SK-N-SH (cell line): ENCODE measurements around the gene HDGF. TPM values are rescaled to one million over a fixed set of nuclear protein-coding genes. Genes with fewer than 3 reads are reported as not detected.

Experiments
- CTCF ChIA-PET: fragments of 300-600, 350-600 bp; formaldehyde crosslinking; extraction: SDS; loops from one replicate; lab custom pipeline; 2021; lab: Yijun Ruan, JAX
- POLR2A ChIA-PET: fragments of 350-600 bp; sonication (Branson Sonifier 250); formaldehyde crosslinking; extraction: SDS; loops from one replicate; lab custom pipeline; 2020; ENCODE audit warnings: antibody characterized with exemption, inconsistent platforms; lab: Yijun Ruan, JAX
- DNase-seq: peaks from one replicate; pipeline ENCODE4 v3.0.0; 2012
- H2AFZ ChIP-seq: fragments of 200-600 bp; sonication (generic); 2 replicates; pipeline ENCODE4 v1.8.1; 2016; ENCODE audit warnings: antibody characterized with exemption, mild to moderate bottlenecking, low read depth
- H3F3A ChIP-seq: fragments of 200-600 bp; sonication (generic); replicated peaks from 2 replicates; pipeline ENCODE3; 2016; ENCODE audit warnings: antibody characterized with exemption, mild to moderate bottlenecking; ENCODE audit not compliant: insufficient read depth
- H3K27ac ChIP-seq, 2 experiments: fragments of 200-500 bp in 1 of 2; fragments of 200-600 bp in 1 of 2; sonication (Bioruptor generic) in 1 of 2; sonication (generic), shearing (Covaris generic) in 1 of 2; 2 replicates each; pipeline versions ENCODE4 v1.5.1 to v1.6.1; 2014 to 2016; ENCODE audit warnings: low read depth in 2 of 2, inconsistent platforms in 1 of 2, low read length in 1 of 2, mild to moderate bottlenecking in 1 of 2, mixed read lengths in 1 of 2
- H3K27me3 ChIP-seq: fragments of 200-600 bp; sonication (generic), shearing (Covaris generic); 2 replicates; pipeline ENCODE4 v1.6.1; 2016; ENCODE audit warnings: mixed run types; ENCODE audit not compliant: insufficient read depth
- H3K36me3 ChIP-seq, 2 experiments: fragments of 200-500 bp in 1 of 2; fragments of 200-600 bp in 1 of 2; sonication (Bioruptor generic) in 1 of 2; sonication (generic) in 1 of 2; replicated peaks in 1 of 2; 2 replicates each; pipeline versions ENCODE3 to v1.5.1; 2014 to 2016; ENCODE audit warnings: low read length in 1 of 2, mild to moderate bottlenecking in 1 of 2; ENCODE audit not compliant: insufficient read depth in 2 of 2, control insufficient read depth in 1 of 2
- H3K4me1 ChIP-seq, 2 experiments: fragments of 200-500 bp in 1 of 2; fragments of 200-600 bp in 1 of 2; sonication (Bioruptor generic) in 1 of 2; sonication (generic), shearing (Covaris generic) in 1 of 2; 2 replicates each; pipeline versions ENCODE4 v1.5.1 to v1.6.1; 2014 to 2016; ENCODE audit warnings: low read depth in 1 of 2, low read length in 1 of 2, mixed run types in 1 of 2; ENCODE audit not compliant: insufficient read depth in 2 of 2, control insufficient read depth in 1 of 2
- H3K4me2 ChIP-seq: fragments of 200-600 bp; sonication (generic), shearing (Covaris generic); 2 replicates; pipeline ENCODE4 v1.6.1; 2017; ENCODE audit warnings: mixed run types
- H3K4me3 ChIP-seq, 2 experiments: fragments of 200-500 bp in 1 of 2; fragments of 200-600 bp in 1 of 2; sonication (Bioruptor generic) in 1 of 2; sonication (generic), shearing (Covaris generic) in 1 of 2; 2 replicates each; pipeline versions ENCODE4 v1.5.1 to v1.8.1; 2014 to 2016; ENCODE audit warnings: low read depth in 2 of 2, inconsistent platforms in 1 of 2, low read length in 1 of 2, mild to moderate bottlenecking in 1 of 2, mixed read lengths in 1 of 2, moderate library complexity in 1 of 2
- H3K79me2 ChIP-seq: fragments of 200-600 bp; sonication (generic); 2 replicates; pipeline ENCODE4 v1.8.1; 2017; ENCODE audit warnings: mild to moderate bottlenecking; ENCODE audit not compliant: insufficient read depth
- H3K9ac ChIP-seq: fragments of 200-600 bp; sonication (generic); 2 replicates; pipeline ENCODE4 v1.6.1; 2017; ENCODE audit warnings: mixed run types
- H3K9me2 ChIP-seq: fragments of 200-600 bp; sonication (generic); 2 replicates; pipeline ENCODE4 v1.6.1; 2017; ENCODE audit warnings: mixed run types
- H3K9me3 ChIP-seq: fragments of 200-600 bp; sonication (generic); 2 replicates; pipeline ENCODE4 v1.6.1; 2017; ENCODE audit warnings: mixed run types, mild to moderate bottlenecking, moderate library complexity
- H4K20me1 ChIP-seq: fragments of 200-600 bp; sonication (generic); 2 replicates; pipeline ENCODE4 v1.6.1; 2017; ENCODE audit warnings: mild to moderate bottlenecking, mixed run types; ENCODE audit not compliant: insufficient read depth
- CTCF ChIP-seq: fragments of 200-600 bp; sonication (generic); IDR thresholded peaks from 2 replicates; pipeline ENCODE4 v1.6.1; 2017; ENCODE audit warnings: antibody characterized with exemption, mild to moderate bottlenecking, moderate library complexity
- ELF1 ChIP-seq: IDR thresholded peaks from 2 replicates; pipeline ENCODE4 v1.4.0; 2012
- EZH2phosphoT487 ChIP-seq: fragments of 200-600 bp; sonication (generic); IDR thresholded peaks from 2 replicates; pipeline ENCODE4 v1.6.1; 2017; ENCODE audit warnings: low read depth, mixed run types, mild to moderate bottlenecking, antibody characterized with exemption, moderate library complexity, borderline replicate concordance
- FOSL2 ChIP-seq: IDR thresholded peaks from 2 replicates; pipeline ENCODE4 v1.4.0; 2012; ENCODE audit warnings: low read depth, mild to moderate bottlenecking, moderate library complexity, borderline replicate concordance
- IRF3 ChIP-seq: fragments of 150-350 bp; IDR thresholded peaks from 2 replicates; pipeline ENCODE4 v1.6.1; 2016; ENCODE audit warnings: mild to moderate bottlenecking, low read depth, low read length
- MEF2A ChIP-seq: IDR thresholded peaks from 2 replicates; pipeline ENCODE4 v1.4.0; 2012; ENCODE audit warnings: low read depth, borderline replicate concordance
- PBX3 ChIP-seq: IDR thresholded peaks from 2 replicates; pipeline ENCODE4; 2012
- RCOR1 ChIP-seq: fragments of 150-350 bp; IDR thresholded peaks from 2 replicates; pipeline ENCODE4 v1.6.1; 2017; ENCODE audit warnings: antibody characterized with exemption, low read length
- REST ChIP-seq: IDR thresholded peaks from 2 replicates; pipeline ENCODE4 v1.6.1; 2012; ENCODE audit warnings: mild to moderate bottlenecking, low read depth, low read length, moderate library complexity
- TEAD4 ChIP-seq: IDR thresholded peaks from 2 replicates; pipeline ENCODE4 v1.4.0; 2012; ENCODE audit warnings: mild to moderate bottlenecking, borderline replicate concordance; ENCODE audit not compliant: insufficient read depth
- USF2 ChIP-seq: fragments of 150-350 bp; IDR thresholded peaks from 2 replicates; pipeline ENCODE4 v1.6.1; 2017; ENCODE audit warnings: antibody characterized with exemption, low read length, low read depth, borderline replicate concordance
- ZBTB33 ChIP-seq: IDR thresholded peaks from 2 replicates; pipeline ENCODE4 v1.4.0; 2012; ENCODE audit warnings: low read depth, borderline replicate concordance
- WGBS: methylation state at CpG from one replicate; pipeline ENCODE4 v1.1.6; 2017; ENCODE audit warnings: low lambda C conversion rate; 5-methylcytosine and 5-hydroxymethylcytosine counted together
- polyA plus RNA-seq, 3 experiments: library from polyadenylated mRNA; depleted of rRNA; stranded (reverse); fragments of >200 nt; gene quantifications; 2 replicates each; pipeline ENCODE4 v1.2.3, GENCODE V29; 2012

HDGF gene
- polyA plus RNA-seq, 1 of the 3 experiments (the other 2 are of a cell fraction): 152 TPM

- Histone ChIP-seq H3K4me3 (no peak overlapping the region), H3K9me3 (no peaks in the 10 kb centered on the region), H3K27me3 (no peaks in the 10 kb centered on the region), H3K9me2 (no peaks in the 10 kb centered on the region), H3K36me3 (peaks cover 44 to 47% of the 10 kb centered on the region in 2 experiments), H3K79me2 (peaks cover 51% of the 10 kb centered on the region), H3F3A (no peaks in the 10 kb centered on the region), H4K20me1 (peaks cover 12% of the 10 kb centered on the region), H2AFZ (no peak overlapping the region), H3K4me2 (no peak overlapping the region), H3K27ac (no peak overlapping the region), H3K4me1 (no peaks in the 10 kb centered on the region), H3K9ac (no peak overlapping the region)
- CTCF ChIA-PET: interaction anchor here (1.3 to 3.4 kb wide), 9 partner anchors 10 to 163 kb away, joined by 3 to 15 read pairs (median 7); partner anchors contain the start of genes ISG20L2, METTL25B and NTRK1
- WGBS: 95% methylated on average over 2 of the region's 2 CpGs
- TF ChIP-seq EZH2phosphoT487: no peak
- no peak for TF ChIP-seq TEAD4
- no peak for TF ChIP-seq USF2
- no peak for TF ChIP-seq MEF2A
- no peak for TF ChIP-seq REST
- no peak for TF ChIP-seq ZBTB33
- no peak for TF ChIP-seq RCOR1
- no peak for TF ChIP-seq IRF3
- TF ChIP-seq FOSL2: no peak
- TF ChIP-seq ELF1: no peak
- TF ChIP-seq PBX3: no peak
- TF ChIP-seq CTCF: no peak
- DNase-seq: no peak
- POLR2A ChIA-PET: no interaction called here
These were observed 36.7 kb upstream of the HDGF start for GRCh38 chr1:156788136-156788535.
